K562 (cell line): Measurements from ENCODE around the gene MCU. TPM values are rescaled to one million over a fixed set of nuclear protein-coding genes. Genes with fewer than 3 reads are reported as not detected.

Experiments
- ATAC-seq: fragments of 200-7000 bp; cut with Tn5 transposase; 3 replicates; pipeline ENCODE4 v1.9.1; 2020; ENCODE audit warnings: moderate library complexity
- BruUV-seq: library from RNA; stranded (reverse); fragments of 400-500 nt; replicated peaks from 2 replicates; lab custom pipeline; 2021; lab: Mats Ljungman, UMichigan
- CTCF ChIA-PET: fragments of 300-600 bp; formaldehyde crosslinking; extraction: SDS; loops from one replicate; lab custom pipeline; 2021; ENCODE audit warnings: low intra/inter-chr PET ratio; lab: Yijun Ruan, JAX
- POLR2A ChIA-PET: fragments of 300-600, 350-650 bp; sonication (Branson Sonifier 250); formaldehyde crosslinking; extraction: SDS; loops from one replicate; lab custom pipeline; 2021; ENCODE audit warnings: antibody characterized with exemption, inconsistent platforms; lab: Yijun Ruan, JAX
- DNase-seq, 4 experiments: peaks; one replicate each; pipeline versions ENCODE4 v3.0.0 to v3.0.0-alpha.2; 2011 to 2018; ENCODE audit warnings: low spot score in 3 of 4, mixed read lengths in 3 of 4; ENCODE audit errors: extremely low read depth in 1 of 4
- FAIRE-seq: peaks from 2 replicates; lab custom pipeline; 2011; peaks lifted over from hg19 to GRCh38; lab: Jason Lieb, UNC
- H2AFZ ChIP-seq: 2 replicates; pipeline ENCODE4 v1.6.0; 2011; ENCODE audit warnings: low read depth, low read length, control low read depth, inconsistent platforms
- H3K27ac ChIP-seq: fragments of 200-600 bp; 3 replicates; pipeline ENCODE4 v1.8.0; 2011; ENCODE audit warnings: low read depth, mild to moderate bottlenecking, control low read depth, inconsistent platforms, low read length, moderate library complexity, mixed read lengths; ENCODE audit errors: extremely low read depth
- H3K27me3 ChIP-seq, 2 experiments: fragments of 300-600 bp in 1 of 2; 2 replicates in 1 of 2; 3 replicates in 1 of 2; pipeline versions ENCODE4 v1.6.0 to v1.8.0; 2011; ENCODE audit warnings: inconsistent platforms in 2 of 2, low read length in 2 of 2, mild to moderate bottlenecking in 1 of 2, mixed read lengths in 1 of 2, moderate library complexity in 1 of 2; ENCODE audit not compliant: control insufficient read depth in 2 of 2, insufficient read depth in 2 of 2
- H3K36me3 ChIP-seq: fragments of 300-600 bp; 3 replicates; pipeline ENCODE4 v1.8.0; 2011; ENCODE audit warnings: mild to moderate bottlenecking, low read length, inconsistent platforms; ENCODE audit not compliant: control insufficient read depth, insufficient read depth
- H3K4me1 ChIP-seq, 2 experiments: fragments of 200-600 bp in 1 of 2; replicated peaks in 1 of 2; 2 replicates in 1 of 2; 3 replicates in 1 of 2; pipeline versions ENCODE4 v1.5.1 to v1.8.0; 2011; ENCODE audit warnings: inconsistent platforms in 2 of 2, low read length in 2 of 2, mild to moderate bottlenecking in 1 of 2, mixed read lengths in 1 of 2, moderate library complexity in 1 of 2; ENCODE audit not compliant: control insufficient read depth in 2 of 2, insufficient read depth in 2 of 2
- H3K4me2 ChIP-seq: 2 replicates; pipeline ENCODE4 v1.6.1; 2011; ENCODE audit warnings: low read length, control low read depth, inconsistent platforms, mixed read lengths; ENCODE audit not compliant: insufficient read depth
- H3K4me3 ChIP-seq: fragments of 200-600 bp; sonication (generic), shearing (Covaris generic); 2 replicates; pipeline ENCODE4 v1.5.1; 2016; ENCODE audit warnings: control low read depth, inconsistent platforms
- H3K79me2 ChIP-seq: fragments of 200-600 bp; 3 replicates; pipeline ENCODE4 v1.8.0; 2011; ENCODE audit warnings: low read length, inconsistent platforms; ENCODE audit not compliant: control insufficient read depth, insufficient read depth
- H3K9ac ChIP-seq, 2 experiments: 2 replicates each; pipeline versions ENCODE4 v1.6.0 to v1.6.1; 2011; ENCODE audit warnings: low read depth in 2 of 2, low read length in 2 of 2, control low read depth in 1 of 2, inconsistent platforms in 1 of 2, mild to moderate bottlenecking in 1 of 2, mixed read lengths in 1 of 2; ENCODE audit not compliant: insufficient read depth in 1 of 2
- H3K9me1 ChIP-seq: one replicate; pipeline ENCODE4 v1.6.0; 2011; ENCODE audit warnings: inconsistent platforms, mild to moderate bottlenecking, low read length, moderate library complexity; ENCODE audit not compliant: control insufficient read depth, insufficient read depth
- H3K9me3 ChIP-seq: replicated peaks from 2 replicates; pipeline ENCODE4 v1.5.1; 2011; ENCODE audit warnings: low read depth, low read length, inconsistent platforms; ENCODE audit not compliant: control insufficient read depth, insufficient read depth
- H4K20me1 ChIP-seq: replicated peaks from 2 replicates; pipeline ENCODE4 v1.6.1; 2011; ENCODE audit warnings: low read length, inconsistent platforms, mixed read lengths; ENCODE audit not compliant: control insufficient read depth, insufficient read depth
- CBFA2T2 ChIP-seq: fragments of 450-650 bp; conservative IDR thresholded peaks from 2 replicates; pipeline ENCODE4 v1.6.1; 2017; ENCODE audit warnings: mild to moderate bottlenecking
- HES1 ChIP-seq: fragments of 450-650 bp; IDR thresholded peaks from 2 replicates; pipeline ENCODE4 v1.6.1; 2016; ENCODE audit warnings: low read depth, mild to moderate bottlenecking, moderate library complexity
- NEUROD1 ChIP-seq: fragments of 150-350 bp; IDR thresholded peaks from 2 replicates; pipeline ENCODE4 v1.6.1; 2014; ENCODE audit warnings: borderline replicate concordance, low read length, low read depth; ENCODE audit not compliant: partially characterized antibody
- PHF20 ChIP-seq: fragments of 450-650 bp; IDR thresholded peaks from 2 replicates; pipeline ENCODE4 v1.6.1; 2018; ENCODE audit not compliant: partially characterized antibody
- PHF8 ChIP-seq: fragments of 200-600 bp; sonication (generic); IDR thresholded peaks from 2 replicates; pipeline ENCODE4 v1.6.1; 2012; ENCODE audit warnings: mixed run types, mild to moderate bottlenecking, inconsistent platforms, low read length, moderate library complexity, borderline replicate concordance
- SNIP1 ChIP-seq: fragments of 450-650 bp; IDR thresholded peaks from 2 replicates; pipeline ENCODE4 v1.7.1; 2017; ENCODE audit warnings: low read depth, mild to moderate bottlenecking
- TBL1XR1 ChIP-seq, 2 experiments: IDR thresholded peaks; 2 replicates each; pipeline ENCODE4 v1.6.1; 2012; ENCODE audit warnings: improper control_type of control experiment in 2 of 2, low read length in 2 of 2, mild to moderate bottlenecking in 1 of 2
- TRIM28 ChIP-seq: fragments of 450-650 bp; IDR thresholded peaks from 2 replicates; pipeline ENCODE4 v1.6.1; 2017
- ZBTB7A ChIP-seq: IDR thresholded peaks from 2 replicates; pipeline ENCODE4 v1.6.1; 2011; ENCODE audit warnings: low read depth, mild to moderate bottlenecking, low read length, moderate library complexity, borderline replicate concordance; ENCODE audit not compliant: control insufficient read depth
- ZMIZ1 ChIP-seq, 2 experiments: fragments of 150-350 bp in 1 of 2; IDR thresholded peaks; 2 replicates each; pipeline ENCODE4 v1.6.1; 2012 to 2016; ENCODE audit warnings: low read depth in 2 of 2, low read length in 2 of 2, mild to moderate bottlenecking in 1 of 2, moderate library complexity in 1 of 2
- ZNF134 ChIP-seq: fragments of 250-450 bp; sonication (Bioruptor Pico); conservative IDR thresholded peaks from 2 replicates; pipeline ENCODE4 v1.4.0; 2020
- ZNF224 ChIP-seq: sonication (generic); formaldehyde crosslinking; IDR thresholded peaks from 2 replicates; pipeline ENCODE4 v1.8.0; 2022; ENCODE audit warnings: mild to moderate bottlenecking, missing genetic modification reagents
- ZNF561 ChIP-seq: fragments of 450-650 bp; formaldehyde crosslinking; conservative IDR thresholded peaks from 2 replicates; pipeline ENCODE4 v1.4.0; 2020; ENCODE audit warnings: mild to moderate bottlenecking, moderate library complexity
- ZNF76 ChIP-seq: fragments of 250-450 bp; sonication (Bioruptor Pico); IDR thresholded peaks from 2 replicates; pipeline ENCODE4 v1.4.0; 2020; ENCODE audit warnings: mild to moderate bottlenecking, moderate library complexity, borderline replicate concordance
- WGBS: fragments of 100-300 bp; shearing (Covaris generic); methylation state at CpG from one replicate; pipeline ENCODE4 v1.1.6; 2016; ENCODE audit warnings: low coverage, mixed read lengths; ENCODE audit not compliant: insufficient coverage; ENCODE audit errors: missing lambda C conversion rate; 5-methylcytosine and 5-hydroxymethylcytosine counted together
- in situ Hi-C: fragments of 300-500 bp; cut with MboI; formaldehyde crosslinking; loops from 4 replicates; pipeline ENCODE4 v1.15.0; 2018; ENCODE audit warnings: inconsistent platforms, mixed read lengths
- intact Hi-C: fragments of 100-400 bp; cut with micrococcal nuclease; formaldehyde crosslinking; loops from 2 replicates; pipeline ENCODE4 v1.14.2; 2022
- polyA plus RNA-seq, 8 experiments: library from polyadenylated mRNA; depleted of rRNA in 4 of 8; stranded (reverse) in 5 of 8; unstranded in 3 of 8; fragments of >200 nt; fragmentation: Nextera tagmentation in 2 of 8; fragmentation: Illumina TruSeq in 1 of 8; extraction: Ambion mirVana in 2 of 8; extraction: Trizol in 1 of 8; gene quantifications; 2 replicates each; pipeline versions ENCODE4 v1.2.1 to v1.2.3, GENCODE V29; 2011 to 2014; ENCODE audit warnings: inconsistent platforms in 1 of 8, missing spikeins in 1 of 8
- total RNA-seq, 7 experiments: library from RNA; depleted of rRNA in 6 of 7; stranded (reverse); fragments of >200 nt in 6 of 7; fragmentation: Illumina TruSeq in 2 of 7; extraction: Trizol in 2 of 7; gene quantifications; 2 replicates each; pipeline versions ENCODE4 v1.2.1 to v1.2.3, GENCODE V29; 2011 to 2021; ENCODE audit warnings: low replicate concordance in 1 of 7
- TF ChIP-seq, protein P1 (sequence below): fragments of 250-450 bp; sonication (Bioruptor Pico); IDR thresholded peaks from 2 replicates; pipeline ENCODE4 v1.5.0; 2020; ENCODE audit warnings: mild to moderate bottlenecking

Gene MCU
- total and polyA plus RNA-seq, 9 of the 15 experiments (the other 6 are each of a cell fraction or from before 2014, with no cell fraction given): 8.2 to 88.8 (median 21.3) TPM

DNA sequence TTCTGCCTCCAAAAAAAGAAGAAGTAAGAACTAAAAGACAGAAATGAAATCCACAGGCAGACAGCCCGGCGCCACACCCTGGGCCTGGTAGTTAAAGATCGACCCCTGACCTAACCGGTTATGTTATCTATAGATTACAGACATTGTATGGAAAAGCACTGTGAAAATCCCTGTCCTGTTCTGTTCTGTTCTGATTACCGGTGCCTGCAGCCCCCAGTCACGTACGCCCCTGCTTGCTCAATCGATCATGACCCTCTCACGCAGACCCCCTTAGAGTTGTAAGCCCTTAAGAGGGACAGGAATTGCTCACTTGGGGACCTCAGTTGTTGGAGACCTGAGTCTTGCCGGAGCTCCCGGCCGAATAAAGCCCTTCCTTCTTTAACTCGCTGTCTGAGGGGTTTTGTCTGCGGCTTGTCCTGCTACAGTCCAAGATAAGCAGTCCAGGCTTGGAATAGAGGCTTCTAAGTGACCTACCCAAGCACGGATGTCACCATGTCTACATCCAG is 212.1 kb downstream of the MCU start (continued):
- TF ChIP-seq ZMIZ1 (IDR thresholded peaks at IDR 0.05; ENCODE audit: low read depth in 2 of 2, low read length in 2 of 2): 0 out of 4 replicates have a peak, but pooled peaks of 1 of the 2 experiments have one; percentile 31
- peak; percentile 86 for TF ChIP-seq CBFA2T2

DNA sequence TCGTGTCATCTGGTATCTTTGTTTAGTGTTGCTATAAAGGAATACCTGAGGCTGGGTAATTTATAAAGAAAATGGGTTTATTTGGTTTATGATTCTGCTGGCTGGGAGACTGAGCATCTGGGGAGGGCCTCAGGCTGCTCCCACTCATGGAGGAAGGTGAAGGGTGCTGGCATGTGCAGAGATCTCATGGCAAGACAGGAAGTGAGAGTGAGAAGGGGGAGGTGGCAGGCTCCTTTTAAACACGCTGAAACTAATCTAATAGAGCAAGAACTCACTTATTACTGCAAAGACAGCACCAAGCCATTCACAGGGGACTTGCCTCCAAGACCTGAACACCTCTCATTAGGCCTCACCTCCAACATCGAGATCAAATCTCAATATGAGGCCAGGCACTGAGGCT is 212.9 kb downstream of the MCU start:
- no peaks in the 10 kb centered on the region for H3K79me2 ChIP-seq
- TF ChIP-seq ZBTB7A (no peak), HES1 (no peak), TBL1XR1 (IDR thresholded peaks at IDR 0.05; ENCODE audit: low read length in 2 of 2) (no peak), NEUROD1 (no peak), ZNF76 (CRISPR knock-in tag) (no peak), PHF8 (no peak), TRIM28 (no peak), SNIP1 (no peak), ZNF224 (CRISPR knock-in tag) (no peak), ZNF561 (CRISPR knock-in tag) (no peak), ZNF134 (CRISPR knock-in tag) (no peak), PHF20 (no peak)
- TF ChIP-seq, protein P1, sequence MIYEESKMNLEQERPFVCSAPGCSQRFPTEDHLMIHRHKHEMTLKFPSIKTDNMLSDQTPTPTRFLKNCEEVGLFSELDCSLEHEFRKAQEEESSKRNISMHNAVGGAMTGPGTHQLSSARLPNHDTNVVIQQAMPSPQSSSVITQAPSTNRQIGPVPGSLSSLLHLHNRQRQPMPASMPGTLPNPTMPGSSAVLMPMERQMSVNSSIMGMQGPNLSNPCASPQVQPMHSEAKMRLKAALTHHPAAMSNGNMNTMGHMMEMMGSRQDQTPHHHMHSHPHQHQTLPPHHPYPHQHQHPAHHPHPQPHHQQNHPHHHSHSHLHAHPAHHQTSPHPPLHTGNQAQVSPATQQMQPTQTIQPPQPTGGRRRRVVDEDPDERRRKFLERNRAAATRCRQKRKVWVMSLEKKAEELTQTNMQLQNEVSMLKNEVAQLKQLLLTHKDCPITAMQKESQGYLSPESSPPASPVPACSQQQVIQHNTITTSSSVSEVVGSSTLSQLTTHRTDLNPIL (CRISPR knock-in tag): no peak
- no peak overlapping the region for H3K27ac ChIP-seq
- H4K20me1 ChIP-seq: no peaks in the 10 kb centered on the region
- BruUV-seq: no TSS peak
- DNase-seq: no peak
- no peaks in the 10 kb centered on the region for H3K36me3 ChIP-seq
- no peak for FAIRE-seq
- no peaks in the 10 kb centered on the region for H3K27me3 ChIP-seq
- no peak overlapping the region for H3K4me2 ChIP-seq
- peaks cover 3 to 9% of the 10 kb centered on the region in 2 experiments; a peak in 3 of 5 replicates for H3K4me1 ChIP-seq
- no peak for ATAC-seq
- no peaks in the 10 kb centered on the region for H3K9me1 ChIP-seq
- POLR2A ChIA-PET: no interaction called here
- H3K9ac ChIP-seq: no peak overlapping the region
- no peak overlapping the region for H2AFZ ChIP-seq
- CTCF ChIA-PET: no interaction called here
- in situ Hi-C loops (no loop called here), intact Hi-C loops (loop anchor here (10.0 kb wide), 1 partner anchor 160 kb away; no protein-coding TSS in a partner anchor)
- H3K9me3 ChIP-seq: no peaks in the 10 kb centered on the region
- H3K4me3 ChIP-seq: no peak overlapping the region
- WGBS: 41% methylated on average over 3 of the region's 3 CpGs
